Astrocyte of the spinal cord (primary cell): ENCODE measurements around the gene OSMR.

Experiments
- DNase-seq: peaks from one replicate; pipeline ENCODE4 v3.0.0; 2011; ENCODE audit warnings: low read depth, low spot score
- H3K4me3 ChIP-seq: 2 replicates; pipeline ENCODE4 v1.5.1; 2011; ENCODE audit warnings: low read depth, mild to moderate bottlenecking, low read length, moderate library complexity
- CTCF ChIP-seq: IDR thresholded peaks from 2 replicates; pipeline ENCODE4 v1.5.1; 2012; ENCODE audit warnings: low read depth, mild to moderate bottlenecking, low read length, inconsistent platforms
- in situ Hi-C: cut with HindIII; loops from 2 replicates; pipeline ENCODE4 v1.10.0; 2017; ENCODE audit warnings: low sequenced_read_pairs

Gene OSMR

GRCh38 chr5:38883842-38884241 lies 38.0 kb downstream of the OSMR start:
- H3K4me3 ChIP-seq, result no peak overlapping the region
- in situ Hi-C loops, result no loop called here
- no peak for TF ChIP-seq CTCF
- no peak for DNase-seq

- no peak overlapping the region for H3K4me3 ChIP-seq
- no peak for TF ChIP-seq CTCF
- DNase-seq, result no peak
- in situ Hi-C loops, result no loop called here
Observed at GRCh38 chr5:38885208-38885607, 39.4 kb downstream of the OSMR start.

- no peak overlapping the region for H3K4me3 ChIP-seq
- TF ChIP-seq CTCF, result no peak
- DNase-seq, result no peak
- in situ Hi-C loops, result no loop called here
Observed at GRCh38 chr5:38888041-38888440, 42.2 kb downstream of the OSMR start.

GRCh38 chr5:38889424-38889823 lies 43.6 kb downstream of the OSMR start:
- in situ Hi-C loops, result no loop called here
- no peak for DNase-seq
- no peak for TF ChIP-seq CTCF
- no peak overlapping the region for H3K4me3 ChIP-seq

GRCh38 chr5:38891563-38891962 lies 45.8 kb downstream of the OSMR start:
- DNase-seq, result no peak
- no peak overlapping the region for H3K4me3 ChIP-seq
- no peak for TF ChIP-seq CTCF
- in situ Hi-C loops, result no loop called here

- no peak for DNase-seq
- in situ Hi-C loops, result no loop called here
- TF ChIP-seq CTCF, result no peak
- no peak overlapping the region for H3K4me3 ChIP-seq
Observed at GRCh38 chr5:38892363-38892762, 46.6 kb downstream of the OSMR start.

- TF ChIP-seq CTCF, result no peak
- no peak for DNase-seq
- no peak overlapping the region for H3K4me3 ChIP-seq
- in situ Hi-C loops, result no loop called here
Observed at GRCh38 chr5:38896760-38897159, 50.9 kb downstream of the OSMR start.
